PC-3 (cell line): ENCODE results near the gene EFR3B. TPM values are rescaled to one million over a fixed set of nuclear protein-coding genes. Genes with fewer than 3 reads are reported as not detected.
"Not testable (repeated sequence)": the region's sequence is repeated elsewhere in the genome, so short reads cannot be mapped to it uniquely, and the experiment has no call there.

Experiments
- ATAC-seq: fragments of 200-7000 bp; cut with Tn5 transposase; 2 replicates; pipeline ENCODE4 v1.9.1; 2020; ENCODE audit warnings: mild to moderate bottlenecking, moderate library complexity
- BruUV-seq: library from RNA; stranded (reverse); fragments of 400-500 nt; replicated peaks from 2 replicates; lab custom pipeline; 2021; lab: Mats Ljungman, UMichigan
- CTCF ChIA-PET: fragments of 300-600 bp; sonication (Branson Sonifier 250); formaldehyde crosslinking; loops from one replicate; lab custom pipeline; 2022; ENCODE audit warnings: antibody characterized with exemption; lab: Charles Lee
- POLR2A ChIA-PET: fragments of 300-600 bp; sonication (Branson Sonifier 250); formaldehyde crosslinking; loops from one replicate; lab custom pipeline; 2022; ENCODE audit warnings: antibody characterized with exemption; ENCODE audit not compliant: unreplicated experiment; lab: Charles Lee
- DNase-seq: peaks from one replicate; pipeline ENCODE4 v3.0.0-alpha.2; 2015
- H2AFZ ChIP-seq: fragments of 300-600 bp; sonication (generic); 2 replicates; pipeline ENCODE4 v1.6.0; 2016; ENCODE audit warnings: antibody characterized with exemption, low read length
- H3F3A ChIP-seq: fragments of 300-600 bp; sonication (generic); one replicate; pipeline ENCODE4 v1.6.0; 2017; ENCODE audit warnings: antibody characterized with exemption, low read length, control low read depth, mild to moderate bottlenecking; ENCODE audit not compliant: unreplicated experiment
- H3K27ac ChIP-seq: fragments of 300-600 bp; sonication (generic); 2 replicates; pipeline ENCODE4 v1.5.1; 2016; ENCODE audit warnings: mild to moderate bottlenecking, low read length
- H3K27me3 ChIP-seq: fragments of 300-600 bp; sonication (generic); 2 replicates; pipeline ENCODE4 v1.6.1; 2016; ENCODE audit warnings: low read length, mixed read lengths
- H3K36me3 ChIP-seq: fragments of 300-600 bp; sonication (generic); 2 replicates; pipeline ENCODE4 v1.6.1; 2016; ENCODE audit warnings: low read depth, mixed run types, low read length, mixed read lengths
- H3K4me1 ChIP-seq: fragments of 300-600 bp; sonication (generic); 2 replicates; pipeline ENCODE4 v1.5.1; 2016; ENCODE audit warnings: low read length; ENCODE audit not compliant: insufficient read depth
- H3K4me2 ChIP-seq: fragments of 300-600 bp; sonication (generic); 2 replicates; pipeline ENCODE4 v1.6.0; 2016; ENCODE audit warnings: low read length
- H3K4me3 ChIP-seq: fragments of 300-600 bp; sonication (generic); 2 replicates; pipeline ENCODE4 v1.5.1; 2016; ENCODE audit warnings: mild to moderate bottlenecking, low read length, mixed read lengths
- H3K79me2 ChIP-seq: fragments of 300-600 bp; sonication (generic); 2 replicates; pipeline ENCODE4 v1.6.1; 2017; ENCODE audit warnings: low read length, mixed read lengths
- H3K9ac ChIP-seq: fragments of 300-600 bp; sonication (generic); 2 replicates; pipeline ENCODE4 v1.6.0; 2016; ENCODE audit warnings: mild to moderate bottlenecking, low read length
- H3K9me2 ChIP-seq: fragments of 300-600 bp; sonication (generic); replicated peaks from 2 replicates; pipeline ENCODE4 v1.6.1; 2016; ENCODE audit warnings: mixed run types, low read length, mixed read lengths
- H3K9me3 ChIP-seq: fragments of 300-600 bp; sonication (generic); 2 replicates; pipeline ENCODE4 v1.6.1; 2016; ENCODE audit warnings: low read length, mixed read lengths
- H4K20me1 ChIP-seq: fragments of 300-600 bp; sonication (generic); 2 replicates; pipeline ENCODE4 v1.6.1; 2016; ENCODE audit warnings: low read length, mixed read lengths
- CTCF ChIP-seq: fragments of 300-600 bp; sonication (generic); conservative IDR thresholded peaks from 2 replicates; pipeline ENCODE4 v1.5.1; 2017; ENCODE audit warnings: antibody characterized with exemption, low read depth, mild to moderate bottlenecking, low read length
- EZH2 ChIP-seq: fragments of 300-600 bp; sonication (generic); IDR thresholded peaks from one replicate; pipeline ENCODE4 v1.6.1; 2017; ENCODE audit warnings: antibody characterized with exemption, mild to moderate bottlenecking, low read length; ENCODE audit not compliant: unreplicated experiment
- EZH2phosphoT487 ChIP-seq: fragments of 300-600 bp; sonication (generic); IDR thresholded peaks from 2 replicates; pipeline ENCODE4 v1.6.1; 2018; ENCODE audit warnings: mild to moderate bottlenecking, antibody characterized with exemption, low read length, borderline replicate concordance
- intact Hi-C: fragments of 100-400 bp; cut with micrococcal nuclease; formaldehyde crosslinking; loops from 2 replicates; pipeline ENCODE4 v1.9.0; 2023
- total RNA-seq: library from RNA; depleted of rRNA; stranded (reverse); fragments of >200 nt; gene quantifications from 2 replicates; pipeline ENCODE4 v1.2.3, GENCODE V29; 2014

EFR3B gene
- total RNA-seq, 1 experiment from 2014 or later: 4.6 TPM

DNA sequence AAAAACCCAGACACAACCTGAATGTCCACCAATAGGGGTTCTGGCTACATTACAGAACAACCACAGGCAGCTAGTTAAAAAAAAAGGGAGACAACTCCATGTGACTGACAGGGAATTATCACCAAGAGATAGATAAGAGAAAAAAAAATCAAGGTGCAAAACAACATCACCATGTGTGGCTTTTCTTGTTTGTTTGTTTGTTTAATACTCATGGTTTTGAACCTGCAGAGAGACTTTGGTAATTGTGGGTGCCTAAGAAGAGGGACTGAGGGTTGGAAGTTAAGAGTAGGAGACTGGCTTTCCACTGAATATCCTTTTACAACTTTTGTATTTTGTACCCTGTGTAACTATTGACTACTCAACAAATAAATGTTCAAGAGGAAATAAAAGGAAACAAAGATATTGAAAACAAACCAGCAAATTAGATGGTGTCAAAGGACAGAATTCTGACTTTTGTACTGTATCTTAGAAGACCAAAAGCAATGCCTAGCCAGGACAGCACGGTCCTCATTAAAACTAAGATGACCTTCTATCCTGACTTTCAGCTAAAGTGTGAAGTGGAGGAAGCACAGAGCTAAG, 47.6 kb upstream of the EFR3B start:
- Histone ChIP-seq H4K20me1 (no peaks in the 10 kb centered on the region), H3K4me1 (peaks cover 14% of the 10 kb centered on the region), H2AFZ (no peak overlapping the region), H3K4me2 (no peak overlapping the region), H3F3A (no peaks in the 10 kb centered on the region), H3K9me3 (no peaks in the 10 kb centered on the region), H3K9me2 (no peaks in the 10 kb centered on the region), H3K79me2 (no peaks in the 10 kb centered on the region), H3K36me3 (no peaks in the 10 kb centered on the region), H3K27ac (no peak overlapping the region), H3K4me3 (no peak overlapping the region), H3K9ac (no peak overlapping the region), H3K27me3 (no peaks in the 10 kb centered on the region)
- ChIA-PET CTCF (no interaction called here), POLR2A (no interaction called here)
- intact Hi-C loops: no loop called here
- no TSS peak for BruUV-seq
- ATAC-seq (no peak), DNase-seq (no peak)
- TF ChIP-seq EZH2phosphoT487 (no peak), EZH2 (no peak), CTCF (no peak)

DNA sequence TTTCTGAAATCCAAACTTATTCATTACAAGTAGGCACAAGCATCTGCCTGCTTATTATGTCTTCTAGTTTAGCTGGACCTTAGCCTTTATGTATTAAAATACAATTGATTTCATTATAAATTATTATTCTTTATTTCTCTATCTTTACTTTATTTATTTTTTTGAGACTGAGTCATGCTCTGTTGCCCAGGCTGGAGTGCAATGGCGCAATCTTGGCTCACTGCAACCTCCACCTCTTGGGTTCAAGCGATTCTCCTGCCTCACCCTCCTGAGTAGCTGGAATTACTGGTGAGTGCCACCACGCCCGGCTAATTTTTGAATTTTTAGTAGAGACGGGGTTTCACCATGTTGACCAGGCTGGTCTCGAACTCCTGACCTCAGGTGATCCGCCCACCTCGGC, 42.8 kb upstream of the EFR3B start:
- BruUV-seq, POLR2A ChIA-PET: not testable (repeated sequence)

GRCh38 chr2:25000036-25000435, 41.8 kb upstream of the EFR3B start:
- no peak for ATAC-seq
- no TSS peak for BruUV-seq
- H3K9me3 ChIP-seq: no peaks in the 10 kb centered on the region
- no peaks in the 10 kb centered on the region for H3F3A ChIP-seq
- H3K27ac ChIP-seq: no peak overlapping the region
- peaks cover 14% of the 10 kb centered on the region for H3K4me1 ChIP-seq
- H2AFZ ChIP-seq: no peak overlapping the region
- CTCF ChIA-PET: no interaction called here
- H3K9me2 ChIP-seq: no peaks in the 10 kb centered on the region
- no peaks in the 10 kb centered on the region for H3K27me3 ChIP-seq
- H4K20me1 ChIP-seq: no peaks in the 10 kb centered on the region
- intact Hi-C loops: no loop called here
- POLR2A ChIA-PET: no interaction called here
- DNase-seq: no peak
- TF ChIP-seq CTCF: no peak
- no peak for TF ChIP-seq EZH2
- TF ChIP-seq EZH2phosphoT487: no peak
- H3K4me3 ChIP-seq: no peak overlapping the region
- no peak overlapping the region for H3K4me2 ChIP-seq
- H3K9ac ChIP-seq: no peak overlapping the region
- no peaks in the 10 kb centered on the region for H3K79me2 ChIP-seq
- no peaks in the 10 kb centered on the region for H3K36me3 ChIP-seq

More for the DNA sequence above, 42.8 kb upstream of the EFR3B start:
- ATAC-seq, H3K4me2 ChIP-seq, H3K27me3 ChIP-seq, intact Hi-C loops, H3F3A ChIP-seq, H3K9me3 ChIP-seq, CTCF ChIA-PET, H4K20me1 ChIP-seq, H3K9ac ChIP-seq, H3K79me2 ChIP-seq, H3K27ac ChIP-seq, DNase-seq, H2AFZ ChIP-seq, H3K4me3 ChIP-seq, H3K9me2 ChIP-seq, H3K36me3 ChIP-seq: not testable (repeated sequence)
- peaks cover 14% of the 10 kb centered on the region for H3K4me1 ChIP-seq
